ENCODE data around the gene CORO1A.
"Not testable (repeated sequence)": the region's sequence is repeated elsewhere in the genome, so short reads cannot be mapped to it uniquely, and the experiment has no call there.

GRCh38 chr16:30199608-30200343 lies 16.4 kb downstream of the CORO1A start:
- TF ChIP-seq CTCF (IDR thresholded peaks at IDR 0.05); ZFX (IDR thresholded peaks at IDR 0.05; ENCODE audit: borderline replicate concordance): not testable (repeated sequence)
